ENCODE results near the gene CIAO2B. TPM values are rescaled to one million over a fixed set of nuclear protein-coding genes. Genes with fewer than 3 reads are reported as not detected.
"Not testable (repeated sequence)": the region's sequence is repeated elsewhere in the genome, so short reads cannot be mapped to it uniquely, and the experiment has no call there.

Gene CIAO2B
- total and polyA plus RNA-seq, 2 donors (not counting 3 experiments of a cell fraction or from before 2014, with no cell fraction given): 78.7 to 314 TPM

GRCh38 chr16:66944971-66945370, 10.8 kb upstream of the CIAO2B start:
- POLR2A ChIA-PET; intact Hi-C loops (cut with micrococcal nuclease); H3K9me1 ChIP-seq (replicated peaks; ENCODE audit: control insufficient read depth, extremely low read depth, insufficient read depth, low read length); H3K79me2 ChIP-seq (ENCODE audit: control insufficient read depth, insufficient read depth, low read length); H3K9ac ChIP-seq (replicated peaks; ENCODE audit: extremely low read depth, insufficient read depth, low read length); H2AFZ ChIP-seq (ENCODE audit: low read depth, low read length); H3K9me3 ChIP-seq (replicated peaks; ENCODE audit: control insufficient read depth, insufficient read depth, low read length); H3K4me2 ChIP-seq (ENCODE audit: insufficient read depth, low read length); H3K27me3 ChIP-seq (ENCODE audit: control insufficient read depth in 2 of 2, insufficient read depth in 2 of 2, low read length in 2 of 2); H3K27ac ChIP-seq (ENCODE audit: insufficient read depth, low read depth, low read length); DNase-seq (ENCODE audit: low read depth, low spot score); BruUV-seq (replicated peaks); H3K4me3 ChIP-seq (replicated peaks in 1 of 3; ENCODE audit: insufficient read depth in 1 of 3, low read depth in 1 of 3, low read length in 3 of 3); H4K20me1 ChIP-seq (replicated peaks; ENCODE audit: control insufficient read depth, extremely low read depth, insufficient read depth, low read length); FAIRE-seq; dilution Hi-C loops (cut with MboI; ENCODE audit: extremely low pct_ligation_motif_present, low sequenced_read_pairs): not testable (repeated sequence)
- peaks cover 12% of the 10 kb centered on the region for H3K4me1 ChIP-seq (ENCODE audit: control insufficient read depth, extremely low read depth, insufficient read depth, low read length)
- H3K36me3 ChIP-seq (ENCODE audit: control insufficient read depth in 2 of 2, extremely low read depth in 1 of 2, insufficient read depth in 2 of 2, low read length in 2 of 2): peaks cover 0 to 30% of the 10 kb centered on the region in 2 experiments
- CTCF ChIA-PET: interaction anchor here (0.6 to 3.4 kb wide), 4 partner anchors 8 to 240 kb away, joined by 3 to 18 read pairs (median 4); no protein-coding TSS in a partner anchor

- H3K4me2 ChIP-seq (ENCODE audit: insufficient read depth, low read length): no peak overlapping the region
- TF ChIP-seq JUN (IDR thresholded peaks at IDR 0.05; ENCODE audit: borderline replicate concordance, insufficient read depth, insufficient read length, low read depth): no peak
- TF ChIP-seq CTCF (IDR thresholded peaks at IDR 0.05; ENCODE audit: extremely low read depth in 1 of 2, insufficient read depth in 1 of 2, low read depth in 1 of 2, low read length in 2 of 2): no peak
- TF ChIP-seq GATA2 (IDR thresholded peaks at IDR 0.05; ENCODE audit: insufficient read depth, insufficient read length, low read depth, low read length): no peak
- no peak for TF ChIP-seq POLR2A (IDR thresholded peaks at IDR 0.05; ENCODE audit: low read depth, low read length)
- TF ChIP-seq FOS (IDR thresholded peaks at IDR 0.05; ENCODE audit: borderline replicate concordance, insufficient read depth, low read length): no peak
- no peak for TF ChIP-seq EZH2 (IDR thresholded peaks at IDR 0.05; ENCODE audit: borderline replicate concordance, low read depth, low read length, severe bottlenecking)
- no peak for TF ChIP-seq MYC (IDR thresholded peaks at IDR 0.05; ENCODE audit: low read depth, low read length)
- no peak for TF ChIP-seq POLR2AphosphoS5 (IDR thresholded peaks at IDR 0.05; ENCODE audit: insufficient read depth, low read depth, low read length)
- TF ChIP-seq MAX (IDR thresholded peaks at IDR 0.05; ENCODE audit: insufficient read depth, insufficient read length): no peak
- no TSS peak for BruUV-seq (replicated peaks)
- H4K20me1 ChIP-seq (replicated peaks; ENCODE audit: control insufficient read depth, extremely low read depth, insufficient read depth, low read length): no peaks in the 10 kb centered on the region
- H3K79me2 ChIP-seq (ENCODE audit: control insufficient read depth, insufficient read depth, low read length): no peaks in the 10 kb centered on the region
- H3K9ac ChIP-seq (replicated peaks; ENCODE audit: extremely low read depth, insufficient read depth, low read length): no peak overlapping the region
- dilution Hi-C loops (cut with MboI; ENCODE audit: extremely low pct_ligation_motif_present, low sequenced_read_pairs): no loop called here
- H3K27me3 ChIP-seq (ENCODE audit: control insufficient read depth in 2 of 2, insufficient read depth in 2 of 2, low read length in 2 of 2): peaks cover 2 to 5% of the 10 kb centered on the region in 2 experiments
- DNase-seq (ENCODE audit: low read depth, low spot score) (no peak), FAIRE-seq (no peak)
- H2AFZ ChIP-seq (ENCODE audit: low read depth, low read length): no peak overlapping the region
- H3K27ac ChIP-seq (ENCODE audit: insufficient read depth, low read depth, low read length): no peak overlapping the region
- ChIA-PET POLR2A (no interaction called here), CTCF (interaction anchor here (1.7 to 2.3 kb wide), 3 partner anchors 9 to 49 kb away, joined by 5 to 13 read pairs (median 9); no protein-coding TSS in a partner anchor)
- H3K36me3 ChIP-seq (ENCODE audit: control insufficient read depth in 2 of 2, extremely low read depth in 1 of 2, insufficient read depth in 2 of 2, low read length in 2 of 2): peaks cover 0 to 30% of the 10 kb centered on the region in 2 experiments
- intact Hi-C loops (cut with micrococcal nuclease): no loop called here
- H3K4me3 ChIP-seq (replicated peaks in 1 of 3; ENCODE audit: insufficient read depth in 1 of 3, low read depth in 1 of 3, low read length in 3 of 3): no peak overlapping the region
- H3K9me3 ChIP-seq (replicated peaks; ENCODE audit: control insufficient read depth, insufficient read depth, low read length): no peaks in the 10 kb centered on the region
- peaks cover 12% of the 10 kb centered on the region for H3K4me1 ChIP-seq (ENCODE audit: control insufficient read depth, extremely low read depth, insufficient read depth, low read length)
- no peaks in the 10 kb centered on the region for H3K9me1 ChIP-seq (replicated peaks; ENCODE audit: control insufficient read depth, extremely low read depth, insufficient read depth, low read length)
Measured at GRCh38 chr16:66944054-66944441, 9.8 kb upstream of the CIAO2B start.
